Fibroblast of skin of left quadriceps (primary cell): ENCODE data around the gene SYNM.

Source experiments
- DNase-seq, 2 experiments: peaks; one replicate each; pipeline ENCODE4 v3.0.0-alpha.2; 2013; ENCODE audit warnings: low read depth in 2 of 2

Gene SYNM

GRCh38 chr15:99122831-99123712, 18.2 kb downstream of the SYNM start:
- DNase-seq: no peak

DNA sequence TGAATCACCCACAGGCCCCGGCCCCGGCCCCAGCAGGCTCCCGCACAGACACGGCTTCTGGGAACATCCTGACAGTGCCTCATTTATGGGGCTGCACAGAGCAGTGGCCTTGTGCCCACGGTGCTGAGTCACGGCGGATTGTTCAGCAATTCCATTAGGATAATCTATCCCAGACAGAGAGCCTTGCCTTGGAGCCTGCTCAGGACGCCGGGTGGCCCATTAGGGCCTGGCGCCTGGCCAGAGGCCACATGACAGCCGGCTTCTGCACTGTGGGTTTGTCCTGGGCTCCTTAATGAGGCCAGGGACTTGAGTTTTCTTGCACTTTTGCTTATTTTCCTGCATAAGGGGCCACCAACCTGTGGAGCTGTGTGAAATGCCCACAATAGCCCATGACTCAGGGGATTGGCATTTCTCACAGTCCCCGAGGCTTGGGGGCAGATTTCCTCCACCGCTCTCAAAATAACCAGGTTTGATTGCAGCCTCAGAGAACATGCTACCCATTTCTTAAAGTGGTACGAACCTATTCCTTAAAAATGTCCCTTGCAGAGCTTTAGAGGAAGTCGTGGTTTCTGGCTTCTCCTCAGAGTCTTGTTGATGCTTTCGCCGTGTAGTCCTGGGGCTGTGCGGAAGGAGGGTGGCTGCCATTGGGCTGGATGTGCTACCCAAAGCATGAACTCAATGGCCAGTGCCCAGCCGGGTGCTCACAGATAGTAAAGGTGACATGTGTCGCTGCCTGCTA, 19.0 kb downstream of the SYNM start:
- DNase-seq: peak; percentile 91 to 94

- DNase-seq: no peak
These were observed 19.8 kb downstream of the SYNM start for GRCh38 chr15:99124641-99125040.

DNA sequence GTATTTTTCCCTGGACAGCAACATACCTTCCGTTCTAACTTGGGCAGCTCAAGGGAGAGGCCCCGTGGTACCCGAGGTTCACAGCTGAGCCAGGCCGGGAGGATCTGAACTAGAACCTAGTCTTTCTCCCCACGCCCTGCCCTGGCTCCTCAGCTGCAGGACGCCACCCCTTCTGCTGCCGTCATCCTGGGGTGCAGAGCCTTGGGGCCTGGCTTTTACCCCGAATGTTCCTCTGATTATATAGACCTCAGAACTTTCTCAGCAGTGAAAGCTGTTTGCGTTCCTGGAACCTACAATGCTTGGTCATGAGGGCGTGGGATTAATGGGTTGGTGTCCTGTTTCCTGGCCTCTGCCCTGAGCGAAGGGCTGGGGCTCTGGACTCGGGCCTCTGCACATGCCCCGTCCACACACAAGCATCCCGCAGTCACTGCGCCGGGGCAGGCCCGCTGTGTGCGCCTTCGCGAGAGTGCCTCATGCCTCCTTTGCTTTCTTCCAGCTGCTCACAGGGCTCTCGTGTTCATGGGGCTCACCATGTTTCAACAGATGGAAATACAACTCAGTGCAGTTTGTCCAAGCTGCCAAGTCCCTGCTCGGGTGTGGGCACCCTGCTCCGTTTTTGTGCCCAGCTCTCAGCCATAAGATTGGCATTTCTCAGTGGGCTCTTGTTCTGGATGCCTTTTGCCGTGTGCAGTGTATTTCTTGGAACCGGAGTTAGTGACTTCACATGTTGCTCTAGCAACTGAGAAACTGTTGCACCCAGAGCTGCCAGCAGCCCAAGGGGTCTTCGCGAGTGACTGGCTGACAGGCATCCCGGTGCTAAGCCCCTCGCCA, 20.4 kb downstream of the SYNM start:
- no peak for DNase-seq

- no peak for DNase-seq
These were observed 21.3 kb downstream of the SYNM start for GRCh38 chr15:99126131-99126588.

- DNase-seq: no peak
These were observed 22.1 kb downstream of the SYNM start for GRCh38 chr15:99126930-99127329.

DNA sequence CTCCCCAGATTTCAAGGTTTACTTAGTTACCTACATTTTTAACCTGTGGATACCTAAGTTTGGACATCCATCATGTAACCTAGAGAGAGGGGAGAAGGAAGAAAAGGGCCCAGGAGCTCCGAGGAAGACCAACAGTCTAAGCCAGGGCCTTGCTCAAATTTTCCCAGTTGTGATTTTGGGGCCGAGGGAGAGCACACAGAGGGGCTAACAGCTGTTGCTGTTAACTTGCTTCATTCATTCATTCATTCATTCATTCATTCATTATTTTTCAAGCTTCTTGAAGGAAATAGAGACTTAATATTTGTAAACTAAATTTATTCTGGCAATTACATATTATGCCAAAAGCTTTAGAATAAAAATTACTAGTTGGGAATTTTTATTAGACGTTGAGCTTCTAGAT, 22.9 kb downstream of the SYNM start:
- no peak for DNase-seq

DNA sequence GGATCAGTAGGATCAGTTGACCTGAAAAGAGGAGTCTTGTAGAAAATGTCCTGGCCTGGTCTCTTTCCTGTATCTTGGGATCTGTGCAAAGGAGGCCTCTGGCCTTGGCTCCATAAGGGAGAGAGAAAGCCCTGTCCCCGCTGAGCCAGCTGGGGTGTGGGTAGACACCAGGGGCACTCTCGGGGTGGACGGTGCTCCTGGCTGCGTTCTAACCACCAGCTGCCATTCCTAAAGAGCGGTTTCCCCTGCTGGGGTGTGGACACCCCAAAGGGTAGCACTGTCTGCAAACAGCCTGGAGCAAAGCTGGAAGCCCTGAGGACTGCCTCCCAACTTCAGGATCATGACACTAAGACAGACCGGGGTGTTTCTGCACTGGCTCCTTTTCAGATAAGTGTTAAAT, 23.5 kb downstream of the SYNM start:
- DNase-seq: no peak

DNA sequence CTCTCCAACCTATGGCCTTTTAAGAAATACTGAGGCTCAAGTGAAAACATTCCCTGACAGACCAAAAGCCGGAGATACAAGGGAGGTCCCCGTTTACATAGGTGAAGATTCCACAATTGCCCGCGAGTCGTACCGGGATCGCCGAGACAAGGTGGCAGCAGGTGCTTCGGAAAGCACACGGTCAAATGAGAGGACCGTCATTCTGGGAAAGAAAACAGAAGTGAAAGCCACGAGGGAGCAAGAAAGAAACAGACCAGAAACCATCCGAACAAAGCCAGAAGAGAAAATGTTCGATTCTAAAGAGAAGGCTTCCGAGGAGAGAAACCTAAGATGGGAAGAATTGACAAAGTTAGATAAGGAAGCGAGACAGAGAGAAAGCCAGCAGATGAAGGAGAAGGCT, 24.8 kb downstream of the SYNM start:
- no peak for DNase-seq

- no peak for DNase-seq
These were observed 25.4 kb downstream of the SYNM start for GRCh38 chr15:99130314-99130713.

- no peak for DNase-seq
These were observed 26.0 kb downstream of the SYNM start for GRCh38 chr15:99130765-99131440.

DNA sequence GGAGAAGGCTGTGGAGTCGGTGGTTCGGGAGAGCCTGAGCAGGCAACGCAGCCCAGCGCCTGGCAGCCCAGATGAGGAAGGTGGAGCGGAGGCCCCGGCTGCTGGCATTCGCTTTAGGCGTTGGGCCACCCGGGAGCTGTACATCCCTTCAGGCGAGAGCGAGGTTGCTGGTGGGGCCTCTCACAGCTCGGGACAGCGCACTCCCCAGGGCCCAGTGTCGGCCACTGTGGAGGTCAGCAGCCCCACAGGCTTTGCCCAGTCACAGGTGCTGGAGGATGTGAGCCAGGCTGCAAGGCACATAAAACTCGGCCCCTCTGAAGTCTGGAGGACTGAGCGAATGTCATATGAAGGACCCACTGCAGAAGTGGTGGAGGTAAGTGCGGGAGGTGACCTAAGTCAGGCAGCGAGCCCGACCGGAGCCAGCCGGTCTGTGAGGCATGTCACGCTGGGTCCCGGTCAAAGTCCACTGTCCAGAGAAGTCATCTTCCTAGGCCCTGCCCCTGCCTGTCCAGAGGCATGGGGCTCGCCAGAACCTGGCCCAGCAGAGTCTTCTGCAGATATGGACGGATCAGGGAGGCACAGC, 26.7 kb downstream of the SYNM start:
- DNase-seq: no peak

- DNase-seq: no peak
These were observed 27.2 kb downstream of the SYNM start for GRCh38 chr15:99132122-99132521.

- no peak for DNase-seq
These were observed 27.9 kb downstream of the SYNM start for GRCh38 chr15:99132634-99133287.

DNA sequence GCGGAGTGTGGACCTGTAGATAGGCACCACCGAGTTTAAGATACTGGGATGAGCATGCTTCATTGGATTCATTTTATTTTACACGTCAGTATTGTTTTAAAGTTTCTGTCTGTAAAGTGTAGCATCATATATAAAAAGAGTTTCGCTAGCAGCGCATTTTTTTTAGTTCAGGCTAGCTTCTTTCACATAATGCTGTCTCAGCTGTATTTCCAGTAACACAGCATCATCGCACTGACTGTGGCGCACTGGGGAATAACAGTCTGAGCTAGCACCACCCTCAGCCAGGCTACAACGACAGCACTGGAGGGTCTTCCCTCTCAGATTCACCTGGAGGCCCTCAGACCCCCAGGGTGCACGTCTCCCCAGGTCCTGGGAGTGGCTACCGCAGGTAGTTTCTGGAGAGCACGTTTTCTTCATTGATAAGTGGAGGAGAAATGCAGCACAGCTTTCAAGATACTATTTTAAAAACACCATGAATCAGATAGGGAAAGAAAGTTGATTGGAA, 29.5 kb downstream of the SYNM start:
- DNase-seq: no peak

DNA sequence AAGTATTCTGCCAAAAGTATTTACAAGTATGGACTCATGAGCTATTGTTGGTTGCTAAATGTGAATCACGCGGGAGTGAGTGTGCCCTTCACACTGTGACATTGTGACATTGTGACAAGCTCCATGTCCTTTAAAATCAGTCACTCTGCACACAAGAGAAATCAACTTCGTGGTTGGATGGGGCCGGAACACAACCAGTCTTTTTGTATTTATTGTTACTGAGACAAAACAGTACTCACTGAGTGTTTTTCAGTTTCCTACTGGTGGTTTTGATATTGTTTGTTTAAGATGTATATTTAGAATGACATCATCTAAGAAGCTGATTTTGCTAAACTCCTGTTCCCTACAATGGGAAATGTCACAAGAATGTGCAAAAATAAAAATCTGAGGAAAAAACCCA, 30.3 kb downstream of the SYNM start:
- DNase-seq: no peak

DNA sequence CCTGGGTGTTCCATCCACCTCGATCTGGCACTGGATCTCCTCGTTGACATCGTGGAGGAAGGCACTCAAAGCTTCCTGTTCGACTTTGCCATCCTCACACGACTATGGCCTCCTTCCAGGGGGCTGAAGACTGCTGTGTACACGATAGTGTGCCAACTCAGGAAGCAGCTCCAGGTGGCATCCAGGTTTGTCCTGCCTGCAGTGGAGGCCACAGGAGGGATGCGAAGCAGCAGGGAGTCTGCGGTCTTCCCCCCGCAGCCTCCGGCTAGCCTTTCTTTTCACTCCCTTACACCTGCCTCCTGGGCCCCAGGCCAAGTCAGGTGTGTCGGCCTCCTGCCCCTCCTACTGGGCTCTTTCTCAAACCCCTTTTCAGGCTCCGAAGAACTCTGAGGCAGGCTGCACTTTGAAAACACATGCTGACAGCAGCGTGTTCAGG, 32.2 kb downstream of the SYNM start:
- DNase-seq: no peak

DNA sequence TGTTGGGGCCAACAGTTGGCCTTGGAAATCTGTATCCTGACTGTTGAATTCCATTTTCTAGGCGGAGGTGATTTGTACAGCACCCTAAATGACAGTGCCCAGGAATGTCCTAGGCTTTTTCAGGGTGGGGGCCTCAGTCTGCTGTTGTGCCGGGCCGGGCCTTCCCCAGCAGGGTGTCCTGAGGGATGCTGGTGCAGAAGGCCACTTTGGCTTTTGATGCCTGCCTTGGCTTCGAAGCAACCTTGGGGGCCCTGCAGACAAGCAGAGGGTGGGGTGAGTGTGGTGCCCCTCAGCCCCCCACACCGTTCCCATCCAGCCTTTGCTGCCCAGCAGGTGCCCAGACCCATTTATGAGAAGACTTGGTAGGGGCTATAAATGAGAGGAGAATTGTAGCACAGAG, 33.0 kb downstream of the SYNM start:
- DNase-seq: no peak

DNA sequence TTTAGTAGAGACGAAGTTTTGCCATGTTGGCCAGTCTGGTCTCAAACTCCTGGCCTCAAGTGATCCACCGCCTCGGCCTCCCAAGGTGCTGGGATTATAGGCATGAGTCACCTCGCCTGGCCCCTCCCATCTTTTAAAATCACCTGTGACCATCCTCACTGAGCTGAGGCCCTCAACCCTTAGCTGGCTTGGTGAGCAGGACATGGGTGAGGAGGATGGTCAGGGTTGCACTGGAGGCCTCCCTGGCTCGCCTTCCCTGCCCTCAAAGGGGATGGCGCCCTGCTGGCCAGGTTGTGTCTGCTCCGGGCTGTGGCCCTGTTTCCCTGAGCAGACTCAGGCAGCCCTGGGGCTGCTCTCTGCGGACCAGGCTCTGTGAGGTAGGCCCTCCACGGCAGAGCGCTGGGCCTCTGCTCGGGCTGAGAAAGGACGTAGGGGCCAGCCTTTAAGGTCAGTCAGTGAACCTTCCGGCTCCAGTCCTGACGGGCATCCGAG, 33.7 kb downstream of the SYNM start:
- no peak for DNase-seq

DNA sequence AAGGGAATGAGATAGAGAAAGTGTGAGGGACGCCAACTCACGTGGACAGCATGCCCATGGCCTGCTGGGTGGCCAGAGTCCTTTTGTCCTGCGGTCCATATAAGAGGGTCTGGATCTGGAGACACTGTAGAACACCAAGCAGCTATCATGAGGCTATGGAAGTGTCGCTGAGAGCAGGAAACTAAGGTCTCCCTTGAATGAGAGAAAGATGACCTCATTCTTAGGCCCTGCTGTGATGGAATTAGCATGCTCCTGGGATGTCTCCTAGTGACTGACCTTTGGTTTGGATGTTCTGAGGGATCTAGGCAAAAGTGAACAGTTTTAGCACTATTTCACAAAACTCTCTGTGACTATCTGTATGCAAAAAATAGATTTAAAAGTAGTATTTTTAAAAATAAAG, 34.4 kb downstream of the SYNM start:
- no peak for DNase-seq
